Erythroblast (primary cell): ENCODE results near the gene ATP2A2.

Experiments
- GATA1 ChIP-seq: IDR thresholded peaks from 2 replicates; pipeline ENCODE4 v1.6.1; 2011; ENCODE audit warnings: low read depth, mild to moderate bottlenecking, control low read depth, low read length, moderate library complexity
- POLR2A ChIP-seq: IDR thresholded peaks from 2 replicates; pipeline ENCODE4 v1.6.1; 2011; ENCODE audit warnings: mild to moderate bottlenecking, low read length

GRCh38 chr12:110347767-110348166 lies 66.7 kb downstream of the ATP2A2 start:
- TF ChIP-seq POLR2A: no peak
- no peak for TF ChIP-seq GATA1
